WERI-Rb-1 (cell line): Measurements from ENCODE around the gene FREM1.

Source experiments
- DNase-seq: peaks from one replicate; pipeline ENCODE4 v3.0.0-alpha.2; 2020
- H3K27ac ChIP-seq: fragments of 250-450 bp; sonication (Bioruptor Pico); 2 replicates; pipeline ENCODE4 v1.5.1; 2020; ENCODE audit warnings: mild to moderate bottlenecking, moderate library complexity
- H3K27me3 ChIP-seq: fragments of 250-450 bp; sonication (Bioruptor Pico); 2 replicates; pipeline ENCODE4 v1.5.1; 2021; ENCODE audit warnings: mild to moderate bottlenecking, low read depth, moderate library complexity; ENCODE audit not compliant: insufficient read depth, severe bottlenecking
- H3K36me3 ChIP-seq: fragments of 250-450 bp; sonication (Bioruptor Pico); 2 replicates; pipeline ENCODE4 v1.5.1; 2020; ENCODE audit warnings: mild to moderate bottlenecking, moderate library complexity
- H3K4me3 ChIP-seq: 2 replicates; pipeline ENCODE4 v1.5.1; 2011; ENCODE audit warnings: low read depth, mild to moderate bottlenecking, control low read depth, low read length
- H3K9me3 ChIP-seq: fragments of 250-450 bp; sonication (Bioruptor Pico); 2 replicates; pipeline ENCODE4 v1.5.1; 2021; ENCODE audit warnings: mild to moderate bottlenecking, moderate library complexity; ENCODE audit not compliant: severe bottlenecking
- TF ChIP-seq, protein P1 (sequence below): IDR thresholded peaks from 2 replicates; pipeline ENCODE4 v1.5.1; 2011; ENCODE audit warnings: low read depth, mild to moderate bottlenecking, control low read depth, inconsistent platforms, low read length

Gene FREM1

DNA sequence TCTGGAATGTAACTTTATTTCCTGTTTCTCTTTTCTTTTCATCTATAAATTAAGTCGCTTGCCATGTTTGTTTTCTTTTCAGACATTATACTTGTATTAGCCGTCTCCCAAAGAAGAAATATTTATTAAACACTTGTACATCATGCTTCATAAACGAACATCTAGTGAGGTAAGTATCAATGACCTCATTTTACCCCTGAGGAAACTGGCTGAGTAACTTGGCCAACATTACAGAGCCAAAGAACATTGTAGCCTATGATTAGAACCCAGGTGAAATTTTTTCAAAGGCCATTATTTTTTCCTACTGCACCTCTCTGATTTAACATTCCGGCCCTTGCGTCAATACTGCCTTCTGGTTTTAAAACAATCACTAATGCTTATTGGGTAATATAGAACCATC lies 4.2 kb downstream of the FREM1 start:
- TF ChIP-seq, protein P1, sequence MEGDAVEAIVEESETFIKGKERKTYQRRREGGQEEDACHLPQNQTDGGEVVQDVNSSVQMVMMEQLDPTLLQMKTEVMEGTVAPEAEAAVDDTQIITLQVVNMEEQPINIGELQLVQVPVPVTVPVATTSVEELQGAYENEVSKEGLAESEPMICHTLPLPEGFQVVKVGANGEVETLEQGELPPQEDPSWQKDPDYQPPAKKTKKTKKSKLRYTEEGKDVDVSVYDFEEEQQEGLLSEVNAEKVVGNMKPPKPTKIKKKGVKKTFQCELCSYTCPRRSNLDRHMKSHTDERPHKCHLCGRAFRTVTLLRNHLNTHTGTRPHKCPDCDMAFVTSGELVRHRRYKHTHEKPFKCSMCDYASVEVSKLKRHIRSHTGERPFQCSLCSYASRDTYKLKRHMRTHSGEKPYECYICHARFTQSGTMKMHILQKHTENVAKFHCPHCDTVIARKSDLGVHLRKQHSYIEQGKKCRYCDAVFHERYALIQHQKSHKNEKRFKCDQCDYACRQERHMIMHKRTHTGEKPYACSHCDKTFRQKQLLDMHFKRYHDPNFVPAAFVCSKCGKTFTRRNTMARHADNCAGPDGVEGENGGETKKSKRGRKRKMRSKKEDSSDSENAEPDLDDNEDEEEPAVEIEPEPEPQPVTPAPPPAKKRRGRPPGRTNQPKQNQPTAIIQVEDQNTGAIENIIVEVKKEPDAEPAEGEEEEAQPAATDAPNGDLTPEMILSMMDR: no peak
- DNase-seq: no peak
- no peaks in the 10 kb centered on the region for H3K9me3 ChIP-seq
- H3K27me3 ChIP-seq: no peaks in the 10 kb centered on the region
- H3K36me3 ChIP-seq: no peaks in the 10 kb centered on the region
- no peak overlapping the region for H3K4me3 ChIP-seq
- no peak overlapping the region for H3K27ac ChIP-seq

DNA sequence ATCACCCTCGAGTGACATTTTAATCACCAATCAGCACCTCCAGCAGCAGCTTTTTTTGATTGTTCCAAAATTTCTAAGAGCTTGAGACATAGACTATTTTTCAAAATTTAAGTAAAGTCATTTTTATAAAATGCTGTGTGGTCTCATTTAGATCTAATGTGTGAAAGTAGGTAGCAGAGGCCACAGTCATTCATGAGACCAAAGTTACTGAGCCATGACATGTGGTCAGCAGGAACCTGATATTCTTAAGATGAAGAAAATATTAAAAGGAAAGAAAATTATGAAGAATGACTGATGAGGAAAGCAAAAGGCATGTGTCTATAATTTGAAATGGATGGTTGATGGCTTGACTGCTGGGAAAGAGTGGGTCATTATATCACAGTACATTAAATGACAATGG lies 7.2 kb downstream of the FREM1 start:
- H3K36me3 ChIP-seq: no peaks in the 10 kb centered on the region
- no peak overlapping the region for H3K4me3 ChIP-seq
- no peak overlapping the region for H3K27ac ChIP-seq
- TF ChIP-seq, protein P1: no peak
- no peaks in the 10 kb centered on the region for H3K9me3 ChIP-seq
- H3K27me3 ChIP-seq: no peaks in the 10 kb centered on the region
- no peak for DNase-seq

DNA sequence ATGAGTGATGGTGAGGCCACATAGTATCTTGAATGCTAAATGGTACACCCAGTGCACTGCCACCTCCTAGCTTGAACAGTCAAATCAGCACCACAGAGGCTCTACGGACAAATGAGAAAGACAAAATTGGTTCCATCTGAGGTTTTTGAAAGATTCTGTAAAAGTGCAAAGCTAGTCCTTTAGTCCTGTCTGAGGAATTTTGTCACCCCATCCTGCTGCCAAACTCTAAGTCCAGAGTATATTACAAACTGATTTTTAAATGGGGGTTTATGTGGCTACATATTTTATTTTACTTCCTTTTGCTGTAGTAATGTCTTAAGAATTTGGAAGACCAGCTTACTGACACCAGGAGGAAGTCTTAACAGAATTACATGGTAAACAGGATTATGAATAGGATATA lies 7.7 kb downstream of the FREM1 start:
- H3K27ac ChIP-seq: no peak overlapping the region

DNA sequence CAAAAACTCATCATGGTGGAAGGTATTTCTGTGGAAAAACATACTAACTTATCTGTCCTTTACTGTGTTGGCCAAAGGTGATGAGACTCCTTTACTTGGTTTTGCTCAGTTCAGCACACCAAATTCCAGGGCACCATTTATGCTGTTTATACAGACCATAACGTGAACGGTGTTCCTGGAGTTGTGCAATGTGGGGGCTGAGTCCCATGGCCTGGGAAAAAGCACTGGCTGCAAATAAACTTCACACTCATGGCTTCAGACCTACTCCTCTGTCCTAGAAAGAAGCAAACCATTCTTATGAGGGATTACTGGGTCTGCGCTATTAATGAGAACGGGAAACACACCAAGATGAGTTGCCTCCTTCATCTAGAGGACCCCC lies 10.4 kb downstream of the FREM1 start:
- no peak overlapping the region for H3K27ac ChIP-seq
- H3K9me3 ChIP-seq: no peaks in the 10 kb centered on the region
- H3K4me3 ChIP-seq: no peak overlapping the region
- TF ChIP-seq, protein P1: no peak
- no peak for DNase-seq
- no peaks in the 10 kb centered on the region for H3K36me3 ChIP-seq
- H3K27me3 ChIP-seq: no peaks in the 10 kb centered on the region

More for the DNA sequence above, 7.7 kb downstream of the FREM1 start:
- TF ChIP-seq, protein P1: no peak
- H3K4me3 ChIP-seq: no peak overlapping the region
- no peaks in the 10 kb centered on the region for H3K27me3 ChIP-seq
- no peaks in the 10 kb centered on the region for H3K9me3 ChIP-seq
- no peaks in the 10 kb centered on the region for H3K36me3 ChIP-seq
- no peak for DNase-seq

DNA sequence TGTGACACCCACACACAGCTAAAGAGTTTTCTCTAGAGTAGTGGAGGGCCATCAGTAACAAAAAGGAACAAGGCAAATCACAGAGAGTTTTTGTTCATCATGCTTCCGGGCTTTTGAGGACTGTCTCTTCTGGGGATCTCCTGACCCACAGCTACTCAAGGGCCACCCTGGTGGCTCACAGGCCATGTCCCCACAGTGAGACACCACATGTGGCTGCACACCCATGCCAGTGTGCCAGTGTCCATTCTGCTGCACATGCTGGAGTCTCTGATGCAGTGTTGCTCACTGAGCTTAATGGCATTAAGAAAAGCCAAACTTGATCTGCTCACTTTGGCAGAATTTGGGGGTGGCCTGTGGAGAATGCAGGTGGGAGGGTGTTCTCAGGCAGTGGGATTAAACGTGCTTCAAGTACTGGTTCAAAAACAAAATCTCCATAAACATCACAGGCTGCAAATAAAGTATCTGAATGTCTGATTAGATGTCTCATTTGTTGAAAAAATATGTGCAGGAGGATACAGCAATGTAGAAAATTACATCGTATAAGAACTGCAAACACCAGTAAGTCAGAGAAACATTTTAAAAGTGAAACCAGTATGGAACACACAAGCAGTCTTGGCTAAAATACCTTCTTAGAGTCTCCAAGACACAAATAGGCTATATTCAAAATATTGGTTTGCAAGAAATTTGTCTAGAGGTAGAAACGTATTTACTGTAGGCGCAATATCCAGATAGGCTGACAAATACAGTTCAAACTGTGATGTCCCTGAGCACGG lies 11.0 kb downstream of the FREM1 start:
- no peaks in the 10 kb centered on the region for H3K36me3 ChIP-seq
- no peak overlapping the region for H3K4me3 ChIP-seq
- no peak for DNase-seq
- H3K9me3 ChIP-seq: no peaks in the 10 kb centered on the region
- no peak overlapping the region for H3K27ac ChIP-seq
- H3K27me3 ChIP-seq: no peaks in the 10 kb centered on the region
- TF ChIP-seq, protein P1: no peak

DNA sequence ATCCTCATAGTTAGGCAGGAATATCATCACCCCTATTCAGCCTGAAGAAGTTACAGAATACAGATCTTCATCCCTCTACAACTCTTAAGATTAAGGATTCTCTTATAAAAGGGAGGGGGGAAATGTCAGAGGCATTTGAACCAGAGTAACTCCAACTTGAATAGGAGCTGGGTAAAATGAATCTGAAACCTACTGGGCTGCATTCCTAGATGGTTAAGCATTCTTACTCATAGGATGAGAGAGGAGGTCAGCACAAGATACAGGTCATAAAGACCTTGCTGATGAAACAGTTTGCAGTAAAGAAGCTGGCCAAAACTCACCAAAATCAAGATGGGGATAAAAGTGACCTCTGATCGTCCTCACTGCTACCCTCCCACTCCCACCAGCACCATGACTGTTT lies 14.4 kb downstream of the FREM1 start:
- no peaks in the 10 kb centered on the region for H3K9me3 ChIP-seq
- no peaks in the 10 kb centered on the region for H3K27me3 ChIP-seq
- H3K36me3 ChIP-seq: no peaks in the 10 kb centered on the region
- no peak overlapping the region for H3K27ac ChIP-seq
- no peak overlapping the region for H3K4me3 ChIP-seq
- TF ChIP-seq, protein P1: no peak
- no peak for DNase-seq
